Astrocyte of the spinal cord (primary cell): Measurements from ENCODE around the gene HTRA3.

Source experiments
- DNase-seq: peaks from one replicate; pipeline ENCODE4 v3.0.0; 2011; ENCODE audit warnings: low read depth, low spot score
- H3K4me3 ChIP-seq: 2 replicates; pipeline ENCODE4 v1.5.1; 2011; ENCODE audit warnings: low read depth, mild to moderate bottlenecking, low read length, moderate library complexity
- CTCF ChIP-seq: IDR thresholded peaks from 2 replicates; pipeline ENCODE4 v1.5.1; 2012; ENCODE audit warnings: low read depth, mild to moderate bottlenecking, low read length, inconsistent platforms
- in situ Hi-C: cut with HindIII; loops from 2 replicates; pipeline ENCODE4 v1.10.0; 2017; ENCODE audit warnings: low sequenced_read_pairs

HTRA3 gene

DNA sequence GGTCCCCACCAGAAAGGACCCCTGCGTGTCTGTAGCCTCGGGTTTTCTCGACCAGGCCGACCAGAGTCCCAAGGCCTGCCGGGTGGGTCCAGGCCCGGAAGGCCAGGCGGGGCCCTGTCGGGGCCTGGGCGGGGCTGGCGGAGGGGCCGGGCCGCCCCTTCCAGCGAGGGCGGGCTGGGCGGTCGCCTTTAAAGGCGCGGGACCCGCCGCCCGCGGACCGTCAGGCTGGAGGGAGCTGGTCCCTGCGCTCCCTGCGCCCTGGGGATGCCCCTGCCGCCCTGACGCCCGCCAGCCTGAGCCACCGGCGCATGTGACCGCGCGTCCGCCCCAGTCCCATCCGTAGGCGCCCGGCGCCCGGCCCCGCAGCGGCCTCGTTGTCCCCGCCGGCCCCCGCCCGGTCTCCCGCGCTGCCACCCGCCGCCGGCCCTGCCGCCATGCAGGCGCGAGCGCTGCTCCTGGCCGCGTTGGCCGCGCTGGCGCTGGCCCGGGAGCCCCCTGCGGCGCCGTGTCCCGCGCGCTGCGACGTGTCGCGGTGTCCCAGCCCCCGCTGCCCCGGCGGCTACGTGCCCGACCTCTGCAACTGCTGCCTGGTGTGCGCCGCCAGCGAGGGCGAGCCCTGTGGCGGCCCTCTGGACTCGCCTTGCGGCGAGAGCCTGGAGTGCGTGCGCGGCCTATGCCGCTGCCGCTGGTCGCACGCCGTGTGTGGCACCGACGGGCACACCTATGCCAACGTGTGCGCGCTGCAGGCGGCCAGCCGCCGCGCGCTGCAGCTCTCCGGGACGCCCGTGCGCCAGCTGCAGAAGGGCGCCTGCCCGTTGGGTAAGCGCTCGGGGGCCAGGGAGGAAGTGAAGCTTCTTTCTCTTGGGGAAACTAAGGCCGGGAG lies at the start of gene HTRA3:
Gene HTRA3, plus strand, starts transcription at position 220 of the 883 bp plus-strand sequence. Its CDS starts 215 bp downstream, at position 435.
- in situ Hi-C loops, result no loop called here
- no peak for TF ChIP-seq CTCF
- H3K4me3 ChIP-seq, result no peak within 1 kb of the TSS

GRCh38 chr4:8220661-8221450 lies 48.7 kb upstream of the HTRA3 start:
- in situ Hi-C loops, result no loop called here
- DNase-seq, result no peak

More for the DNA sequence above, at the start of gene HTRA3:
- no peak for DNase-seq

DNA sequence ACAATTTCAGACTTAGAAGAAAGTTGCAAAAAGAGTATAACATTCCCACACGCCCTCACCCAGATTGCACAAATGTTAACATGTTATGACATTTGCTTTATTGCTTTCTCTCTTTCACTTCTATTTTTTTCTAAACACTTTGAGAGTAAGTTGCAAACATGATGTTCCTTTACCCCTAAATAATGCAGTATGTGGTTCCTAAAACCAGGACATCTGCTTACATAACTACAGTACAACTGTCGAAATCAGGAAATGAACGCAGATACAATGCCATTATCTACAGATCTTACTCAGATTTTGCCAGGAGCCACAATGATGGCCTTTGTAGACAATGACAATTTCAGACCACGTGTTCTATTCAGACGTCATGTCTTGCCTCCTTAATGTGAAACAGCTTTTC lies 48.1 kb upstream of the HTRA3 start:
- H3K4me3 ChIP-seq, result no peak overlapping the region
- DNase-seq, result no peak
- in situ Hi-C loops, result no loop called here
- no peak for TF ChIP-seq CTCF

More at GRCh38 chr4:8220661-8221450, 48.7 kb upstream of the HTRA3 start:
- no peak for TF ChIP-seq CTCF
- no peak overlapping the region for H3K4me3 ChIP-seq

DNA sequence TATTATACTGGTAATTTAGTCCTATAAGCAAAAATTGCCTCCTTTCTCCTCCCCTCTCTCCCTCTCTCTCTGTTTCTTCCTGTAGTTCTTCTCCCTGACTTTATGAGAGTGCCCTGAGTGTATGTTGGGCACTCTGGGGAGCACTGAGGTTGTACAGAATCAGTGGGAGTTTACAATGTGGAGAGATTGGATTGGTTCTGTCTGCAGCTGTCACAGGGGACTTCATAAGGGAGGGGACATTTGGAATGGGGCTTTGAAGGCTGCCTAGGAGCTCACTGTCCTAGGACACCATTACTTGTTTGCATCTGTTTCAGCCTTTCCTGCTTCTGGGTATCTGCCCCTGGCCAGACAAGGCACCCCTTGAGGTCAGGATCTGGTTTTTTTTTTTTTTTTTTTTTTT lies 47.6 kb upstream of the HTRA3 start:
- no peak overlapping the region for H3K4me3 ChIP-seq
- DNase-seq, result no peak
- in situ Hi-C loops, result no loop called here
- TF ChIP-seq CTCF, result no peak

DNA sequence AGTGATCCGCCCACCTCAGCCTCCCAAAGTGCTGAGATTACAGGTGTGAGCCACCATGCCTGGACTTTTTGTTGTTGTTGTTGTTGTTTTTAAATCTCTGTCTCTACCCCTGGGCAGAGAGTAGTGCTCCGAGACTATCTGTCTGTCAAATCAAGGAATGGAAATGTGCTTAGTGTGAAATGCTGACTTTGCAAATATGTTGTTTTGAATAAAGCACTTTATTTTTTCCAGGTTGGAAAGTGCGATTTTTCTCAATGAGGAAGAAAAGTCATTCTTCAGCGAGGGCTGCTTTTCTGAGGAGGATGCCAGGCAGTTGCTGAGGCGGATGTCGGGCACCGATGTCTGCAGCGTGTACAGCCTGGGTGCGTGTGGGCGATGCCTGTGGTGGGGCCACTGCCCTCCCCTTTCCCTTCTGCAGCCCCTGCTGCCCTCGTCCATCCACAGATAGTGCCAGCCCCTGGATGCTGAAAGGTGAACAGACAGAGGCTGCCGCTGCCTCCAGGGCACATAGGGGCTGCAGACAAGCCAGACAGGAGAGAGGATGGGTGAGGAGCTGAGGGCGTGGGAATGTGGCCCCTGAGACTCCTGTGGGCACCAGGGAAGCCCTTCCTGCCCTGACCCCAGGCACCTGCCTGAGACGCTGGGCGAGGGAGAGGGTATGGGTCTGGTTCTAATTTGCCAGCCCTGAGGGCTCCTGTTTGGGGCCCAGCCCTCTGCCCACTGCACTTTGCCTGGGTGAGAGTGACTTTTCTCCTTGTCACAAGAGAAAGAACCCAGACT lies 46.8 kb upstream of the HTRA3 start:
- TF ChIP-seq CTCF, result no peak
- no peak overlapping the region for H3K4me3 ChIP-seq
- in situ Hi-C loops, result no loop called here
- DNase-seq, result no peak
